KMS-11 (cell line): ENCODE data around the gene SYCP1.

Experiments
- H2AFZ ChIP-seq: fragments of 200-600 bp; sonication (generic); 2 replicates; pipeline ENCODE4 v1.6.1; 2016; ENCODE audit warnings: antibody characterized with exemption, mixed run types, low read depth
- H3K27ac ChIP-seq: fragments of 200-600 bp; sonication (generic); 2 replicates; pipeline ENCODE4 v1.6.1; 2016; ENCODE audit warnings: mild to moderate bottlenecking, mixed run types
- H3K27me3 ChIP-seq: fragments of 200-600 bp; sonication (generic); 2 replicates; pipeline ENCODE4 v1.6.1; 2017; ENCODE audit warnings: mild to moderate bottlenecking, low read depth, mixed run types, moderate library complexity; ENCODE audit not compliant: insufficient read depth
- H3K36me3 ChIP-seq: fragments of 200-600 bp; sonication (generic); 2 replicates; pipeline ENCODE4 v1.6.1; 2017; ENCODE audit warnings: mild to moderate bottlenecking, mixed run types; ENCODE audit not compliant: insufficient read depth
- H3K4me1 ChIP-seq: fragments of 200-600 bp; sonication (generic); 2 replicates; pipeline ENCODE4 v1.6.1; 2016; ENCODE audit warnings: mild to moderate bottlenecking, low read depth, mixed run types; ENCODE audit not compliant: poor library complexity, severe bottlenecking
- H3K4me2 ChIP-seq: fragments of 200-600 bp; sonication (generic); 2 replicates; pipeline ENCODE4 v1.7.0; 2016; ENCODE audit warnings: mild to moderate bottlenecking, mixed run types
- H3K4me3 ChIP-seq: fragments of 200-600 bp; sonication (generic); IDR thresholded peaks from 2 replicates; pipeline ENCODE4 v1.6.1; 2017; ENCODE audit warnings: low read depth, low read length, mixed read lengths; ENCODE audit not compliant: insufficient read depth
- H3K79me2 ChIP-seq: fragments of 200-600 bp; sonication (generic); 2 replicates; pipeline ENCODE4 v1.6.1; 2016; ENCODE audit warnings: low read depth, mixed run types; ENCODE audit not compliant: insufficient read depth
- H3K9ac ChIP-seq: fragments of 200-600 bp; sonication (generic); 2 replicates; pipeline ENCODE4 v1.6.1; 2016; ENCODE audit warnings: mild to moderate bottlenecking, mixed run types
- H4K20me1 ChIP-seq: fragments of 200-600 bp; sonication (generic); 2 replicates; pipeline ENCODE4 v1.6.1; 2016; ENCODE audit warnings: mild to moderate bottlenecking, mixed run types; ENCODE audit not compliant: insufficient read depth
- CTCF ChIP-seq: fragments of 200-600 bp; sonication (generic); conservative IDR thresholded peaks from 2 replicates; pipeline ENCODE4 v1.6.1; 2017; ENCODE audit warnings: low read depth, mild to moderate bottlenecking, antibody characterized with exemption, low read length, moderate library complexity, mixed read lengths

The SYCP1 gene

DNA sequence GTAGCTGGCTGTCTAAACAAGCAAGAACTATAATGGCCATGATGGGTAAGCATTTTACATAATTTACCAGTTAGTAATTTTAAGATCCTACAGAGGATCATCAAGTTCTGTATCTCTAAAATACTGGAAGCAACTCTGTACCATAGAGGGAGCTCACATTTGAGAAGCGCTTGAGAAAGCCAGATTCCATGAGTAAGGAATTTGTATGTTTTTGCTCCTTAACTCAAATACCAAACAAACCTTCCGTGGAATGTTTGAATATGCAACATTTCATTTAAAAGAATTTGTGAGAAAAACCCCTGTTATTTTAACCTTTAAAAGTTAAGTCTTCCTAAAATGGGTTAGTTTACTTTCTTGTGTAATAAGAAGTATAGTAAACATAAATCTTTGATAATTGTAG, 176.9 kb downstream of the SYCP1 start:
- Histone ChIP-seq H4K20me1 (no peaks in the 10 kb centered on the region), H3K4me2 (no peak overlapping the region), H3K4me3 (no peak overlapping the region), H3K4me1 (no peaks in the 10 kb centered on the region), H3K36me3 (no peaks in the 10 kb centered on the region), H3K27ac (no peak overlapping the region), H2AFZ (no peak overlapping the region), H3K27me3 (no peaks in the 10 kb centered on the region), H3K9ac (no peak overlapping the region), H3K79me2 (no peaks in the 10 kb centered on the region)
- TF ChIP-seq CTCF: no peak

- H3K36me3 ChIP-seq: no peaks in the 10 kb centered on the region
- H3K79me2 ChIP-seq: no peaks in the 10 kb centered on the region
- no peak for TF ChIP-seq CTCF
- no peak overlapping the region for H3K4me2 ChIP-seq
- no peak overlapping the region for H2AFZ ChIP-seq
- no peaks in the 10 kb centered on the region for H4K20me1 ChIP-seq
- H3K4me3 ChIP-seq: no peak overlapping the region
- H3K4me1 ChIP-seq: no peaks in the 10 kb centered on the region
- H3K9ac ChIP-seq: no peak overlapping the region
- H3K27me3 ChIP-seq: no peaks in the 10 kb centered on the region
- no peak overlapping the region for H3K27ac ChIP-seq
Observed at GRCh38 chr1:115035652-115036051, 181.0 kb downstream of the SYCP1 start.

GRCh38 chr1:115036814-115037507, 182.3 kb downstream of the SYCP1 start:
- Histone ChIP-seq H3K4me2 (no peak overlapping the region), H3K27ac (no peak overlapping the region), H3K9ac (no peak overlapping the region), H3K36me3 (no peaks in the 10 kb centered on the region), H3K27me3 (no peaks in the 10 kb centered on the region), H3K4me3 (no peak overlapping the region), H4K20me1 (no peaks in the 10 kb centered on the region), H2AFZ (no peak overlapping the region), H3K4me1 (no peaks in the 10 kb centered on the region), H3K79me2 (no peaks in the 10 kb centered on the region)
- no peak for TF ChIP-seq CTCF

- no peaks in the 10 kb centered on the region for H4K20me1 ChIP-seq
- H3K27ac ChIP-seq: no peak overlapping the region
- no peak overlapping the region for H3K4me2 ChIP-seq
- no peaks in the 10 kb centered on the region for H3K4me1 ChIP-seq
- no peak overlapping the region for H3K9ac ChIP-seq
- no peaks in the 10 kb centered on the region for H3K27me3 ChIP-seq
- H3K4me3 ChIP-seq: no peak overlapping the region
- H3K79me2 ChIP-seq: no peaks in the 10 kb centered on the region
- H3K36me3 ChIP-seq: no peaks in the 10 kb centered on the region
- H2AFZ ChIP-seq: no peak overlapping the region
- TF ChIP-seq CTCF: no peak
Observed at GRCh38 chr1:115040501-115040900, 185.8 kb downstream of the SYCP1 start.
